ENCODE measurements around the gene MEAK7. TPM values are rescaled to one million over a fixed set of nuclear protein-coding genes. Genes with fewer than 3 reads are reported as not detected.

MEAK7 gene
- total RNA-seq, 1 experiment from 2014 or later: 21.5 TPM

DNA sequence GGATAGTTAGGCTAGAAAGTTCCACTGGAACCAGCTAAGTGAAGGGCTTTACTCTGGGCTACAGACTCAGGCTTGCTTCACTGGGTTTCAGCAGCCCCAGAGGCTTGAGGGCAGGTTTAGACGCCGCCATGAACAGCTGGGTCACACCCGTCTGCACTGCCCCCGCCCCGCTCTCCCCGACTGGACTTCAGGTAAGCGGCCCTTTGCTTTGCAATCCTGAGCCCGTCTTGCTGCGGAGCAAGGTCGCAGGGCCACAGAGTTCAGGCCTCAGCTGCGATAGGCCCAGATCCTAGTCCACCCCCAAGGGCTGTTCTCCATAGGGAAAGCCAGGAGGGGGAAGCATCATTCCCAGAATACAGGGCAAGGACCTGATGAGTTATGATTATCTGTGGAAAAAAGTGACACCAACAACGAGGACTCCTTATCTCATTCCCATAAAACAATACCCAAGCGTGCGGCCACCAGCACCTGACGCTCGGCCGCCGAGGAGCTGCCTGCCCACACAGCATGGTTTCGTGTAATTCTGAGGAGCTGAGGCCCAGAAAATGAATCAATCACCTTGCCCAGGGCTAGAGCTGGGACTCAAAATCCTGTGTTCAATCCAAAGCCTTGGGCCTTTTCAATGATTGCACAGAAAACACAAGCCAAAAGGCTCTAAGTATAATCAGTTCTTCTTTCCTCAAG lies 20.4 kb downstream of the MEAK7 start:
- H3K4me1 ChIP-seq (ENCODE audit: insufficient read depth, low read length): no peaks in the 10 kb centered on the region
- no peaks in the 10 kb centered on the region for H3K4me1 Mint-ChIP-seq

More for the DNA sequence above, 20.4 kb downstream of the MEAK7 start:
- Histone ChIP-seq H2BK12ac (ENCODE audit: insufficient read length, low read depth, low read length) (no peak overlapping the region), H3K23me2 (ENCODE audit: insufficient read length, low read depth, low read length, poor library complexity, severe bottlenecking) (no peaks in the 10 kb centered on the region), H3K9me3 (ENCODE audit: control insufficient read depth, low read depth, low read length) (no peaks in the 10 kb centered on the region), H4K8ac (replicated peaks; ENCODE audit: insufficient read length, low read depth, low read length) (no peak overlapping the region), H4K20me1 (ENCODE audit: control insufficient read depth, insufficient read depth, insufficient read length) (no peaks in the 10 kb centered on the region), H3T11ph (ENCODE audit: low read length) (no peak overlapping the region), H3K4ac (ENCODE audit: low read depth, low read length) (no peak overlapping the region), H2BK120ac (ENCODE audit: low read depth, low read length, poor library complexity, severe bottlenecking) (no peak overlapping the region), H2AK5ac (ENCODE audit: insufficient read length, low read length) (no peak overlapping the region), H3K79me1 (ENCODE audit: insufficient read depth, low read depth, low read length, poor library complexity, severe bottlenecking) (no peaks in the 10 kb centered on the region), H2BK5ac (ENCODE audit: insufficient read length, low read length) (no peak overlapping the region), H2BK15ac (ENCODE audit: low read depth, low read length) (no peak overlapping the region), H3K4me2 (ENCODE audit: insufficient read depth, insufficient read length, low read length) (no peak overlapping the region), H3K14ac (ENCODE audit: insufficient read depth, low read length) (no peak overlapping the region), H3K27me3 (ENCODE audit: insufficient read depth, low read length) (no peaks in the 10 kb centered on the region), H3K23ac (ENCODE audit: insufficient read length, low read depth, low read length) (no peak overlapping the region), H4K5ac (ENCODE audit: insufficient read length, low read depth, low read length) (no peak overlapping the region), H2BK20ac (ENCODE audit: low read depth, low read length, poor library complexity, severe bottlenecking) (no peak overlapping the region), H4K91ac (ENCODE audit: insufficient read length, low read depth, low read length) (no peak overlapping the region), H3K27ac (ENCODE audit: insufficient read length, low read depth, low read length) (no peak overlapping the region), H2AFZ (ENCODE audit: low read length) (no peak overlapping the region), H3K18ac (ENCODE audit: insufficient read length, low read depth, low read length) (no peak overlapping the region), H3K9ac (ENCODE audit: extremely low read depth, insufficient read length, low read length) (no peak overlapping the region), H3K79me2 (ENCODE audit: insufficient read depth, low read length) (no peaks in the 10 kb centered on the region), H3K56ac (ENCODE audit: insufficient read length, low read depth, low read length) (no peak overlapping the region)
- no peak for DNase-seq
- H3K9me3 Mint-ChIP-seq: no peaks in the 10 kb centered on the region
- H3K27me3 Mint-ChIP-seq (ENCODE audit: low read depth): no peaks in the 10 kb centered on the region
- peaks cover under 1 to 22% (median 14%) of the 10 kb centered on the region in 3 experiments; a peak in 6 of 7 replicates for H3K36me3 Mint-ChIP-seq (ENCODE audit: insufficient read depth in 1 of 3, low read depth in 3 of 3)
- TF ChIP-seq, protein P1, sequence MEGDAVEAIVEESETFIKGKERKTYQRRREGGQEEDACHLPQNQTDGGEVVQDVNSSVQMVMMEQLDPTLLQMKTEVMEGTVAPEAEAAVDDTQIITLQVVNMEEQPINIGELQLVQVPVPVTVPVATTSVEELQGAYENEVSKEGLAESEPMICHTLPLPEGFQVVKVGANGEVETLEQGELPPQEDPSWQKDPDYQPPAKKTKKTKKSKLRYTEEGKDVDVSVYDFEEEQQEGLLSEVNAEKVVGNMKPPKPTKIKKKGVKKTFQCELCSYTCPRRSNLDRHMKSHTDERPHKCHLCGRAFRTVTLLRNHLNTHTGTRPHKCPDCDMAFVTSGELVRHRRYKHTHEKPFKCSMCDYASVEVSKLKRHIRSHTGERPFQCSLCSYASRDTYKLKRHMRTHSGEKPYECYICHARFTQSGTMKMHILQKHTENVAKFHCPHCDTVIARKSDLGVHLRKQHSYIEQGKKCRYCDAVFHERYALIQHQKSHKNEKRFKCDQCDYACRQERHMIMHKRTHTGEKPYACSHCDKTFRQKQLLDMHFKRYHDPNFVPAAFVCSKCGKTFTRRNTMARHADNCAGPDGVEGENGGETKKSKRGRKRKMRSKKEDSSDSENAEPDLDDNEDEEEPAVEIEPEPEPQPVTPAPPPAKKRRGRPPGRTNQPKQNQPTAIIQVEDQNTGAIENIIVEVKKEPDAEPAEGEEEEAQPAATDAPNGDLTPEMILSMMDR (conservative IDR thresholded peaks at IDR 0.05): no peak
- no peak overlapping the region for H3K4me3 Mint-ChIP-seq
- no CpG with 5 or more reads among the region's 19 CpGs for WGBS (ENCODE audit: extremely low coverage, insufficient read length, low lambda C conversion rate)
- H3K27ac Mint-ChIP-seq: no peak overlapping the region
